GM04504 (cell line): Measurements from ENCODE around the gene SERPINB6.
"Not testable (repeated sequence)": the region's sequence is repeated elsewhere in the genome, so short reads cannot be mapped to it uniquely, and the experiment has no call there.

Source experiments
- DNase-seq: peaks from one replicate; pipeline ENCODE4 v3.0.0-alpha.2; 2012; ENCODE audit warnings: low read depth

The SERPINB6 gene

DNA sequence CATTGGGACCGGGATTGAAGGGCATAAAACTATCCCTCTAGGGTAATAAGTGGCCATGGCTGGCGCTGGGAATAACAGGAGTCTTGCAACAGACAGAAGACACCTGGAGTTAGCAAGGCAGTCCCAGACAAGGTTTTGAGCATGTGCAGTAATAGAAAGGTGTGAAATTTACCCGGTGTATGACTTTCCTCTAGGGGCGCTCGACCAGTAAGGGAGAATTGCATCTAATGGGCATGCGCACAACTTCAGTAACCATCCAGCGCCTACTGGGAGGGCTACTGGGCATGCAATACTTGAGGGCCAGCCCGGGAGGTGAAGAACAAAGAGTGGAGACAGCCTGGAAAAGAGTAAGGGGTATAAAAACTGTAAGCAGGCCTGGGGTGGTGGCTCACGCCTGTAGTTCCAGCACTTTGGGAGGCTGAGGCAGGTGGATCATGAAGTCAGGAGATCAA, 32.7 kb downstream of the SERPINB6 start:
- DNase-seq = no peak

DNA sequence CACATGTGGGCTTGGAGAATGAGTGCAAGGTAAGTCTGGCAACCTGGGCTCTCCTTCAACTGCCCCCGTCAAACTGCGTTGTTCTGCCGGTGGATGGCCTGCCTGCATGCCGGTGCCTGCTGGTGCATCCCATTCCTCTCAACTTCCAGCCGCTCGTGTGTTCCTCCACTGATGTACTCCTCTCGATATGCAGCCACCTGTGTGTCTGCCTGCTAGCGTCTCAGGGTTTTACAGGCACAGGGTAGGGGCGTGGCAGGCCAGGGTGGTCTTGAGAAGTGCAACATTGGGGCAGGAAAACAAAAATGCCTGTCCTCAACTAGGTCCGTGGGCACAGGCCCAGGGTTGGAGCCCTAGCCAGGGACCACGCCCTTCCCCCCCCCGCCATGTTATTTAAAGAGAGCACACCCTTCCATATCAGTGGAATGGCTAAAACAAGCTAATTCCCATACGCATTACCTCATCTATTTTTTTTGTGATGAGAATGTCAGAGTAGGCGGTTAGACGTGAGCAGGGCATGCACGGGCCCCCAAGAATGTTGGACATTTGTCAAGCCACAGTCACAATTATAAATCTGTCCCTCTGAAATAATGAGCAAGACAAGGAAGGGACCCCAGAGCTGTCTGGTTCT, 33.2 kb downstream of the SERPINB6 start:
- DNase-seq = no peak

DNA sequence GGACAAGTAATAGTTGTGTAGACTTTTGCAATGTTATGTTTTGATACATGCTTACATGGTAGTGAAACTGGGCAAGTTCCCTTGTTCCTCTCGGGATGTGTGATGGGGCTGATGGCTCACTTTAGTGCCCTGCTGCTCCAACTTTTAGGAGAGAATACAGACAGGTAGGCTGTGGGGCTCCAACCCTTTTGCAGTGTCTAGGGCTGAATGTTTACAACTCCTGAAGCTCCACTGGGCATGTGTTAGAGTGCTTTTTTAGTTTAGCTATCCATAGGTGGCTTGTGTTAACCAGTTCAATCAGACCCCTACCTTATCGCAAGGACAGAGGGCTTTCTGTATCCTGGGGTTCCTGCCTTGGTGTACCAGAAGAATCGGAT, 33.8 kb downstream of the SERPINB6 start:
- DNase-seq = no peak

DNA sequence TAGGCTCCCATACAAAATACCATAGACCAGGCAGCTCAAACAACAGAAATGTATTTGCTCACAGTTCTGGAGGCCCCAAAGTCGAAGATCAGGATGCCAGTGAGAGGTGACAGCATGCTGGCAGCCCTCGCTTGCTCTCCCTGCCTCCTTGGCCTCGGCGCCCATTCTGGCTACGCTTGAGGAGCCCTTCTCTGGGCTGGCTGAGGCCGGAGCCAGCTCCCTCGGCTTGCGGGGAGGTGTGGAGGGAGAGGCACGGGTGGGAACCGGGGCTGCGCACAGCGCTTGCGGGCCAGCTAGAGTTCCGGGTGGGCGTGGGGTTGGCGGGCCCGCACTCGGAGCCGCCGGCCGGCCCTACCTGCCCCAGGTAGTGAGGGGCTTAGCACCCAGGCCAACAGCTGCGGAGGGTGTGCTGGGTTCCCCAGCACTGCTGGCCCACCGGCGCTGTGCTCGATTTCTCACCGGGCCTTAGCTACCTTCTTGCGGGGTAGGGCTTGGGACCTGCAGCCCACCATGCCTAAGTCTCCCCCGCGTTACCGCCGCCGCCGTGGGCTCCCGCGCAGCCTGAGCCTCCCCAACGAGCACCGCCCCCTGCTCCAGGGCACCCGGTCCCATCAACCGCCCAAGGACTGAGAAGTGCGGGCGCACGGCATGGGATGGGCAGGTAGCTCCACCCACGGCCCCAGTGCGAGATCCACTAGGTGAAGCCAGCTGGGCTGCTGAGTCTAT, 35.6 kb downstream of the SERPINB6 start:
- DNase-seq = no peak

DNA sequence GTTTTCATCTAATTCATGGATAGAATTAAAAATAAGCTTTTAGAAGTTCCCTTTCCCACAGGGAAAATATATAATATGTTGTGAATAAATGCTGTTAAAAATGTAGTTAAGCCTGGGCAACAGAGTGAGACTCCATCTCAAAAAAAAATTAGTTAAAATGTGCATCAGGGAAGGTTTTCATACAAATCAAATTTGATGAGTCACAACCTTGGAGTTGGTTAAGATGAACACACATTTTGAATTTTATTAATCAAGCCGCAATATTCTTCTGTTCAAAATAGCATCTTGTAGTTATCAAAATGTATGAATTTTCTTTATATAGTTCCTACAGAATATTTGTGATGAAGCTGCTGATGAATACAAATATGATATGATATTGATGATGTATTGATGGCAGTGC, 37.3 kb downstream of the SERPINB6 start:
- DNase-seq = no peak

DNA sequence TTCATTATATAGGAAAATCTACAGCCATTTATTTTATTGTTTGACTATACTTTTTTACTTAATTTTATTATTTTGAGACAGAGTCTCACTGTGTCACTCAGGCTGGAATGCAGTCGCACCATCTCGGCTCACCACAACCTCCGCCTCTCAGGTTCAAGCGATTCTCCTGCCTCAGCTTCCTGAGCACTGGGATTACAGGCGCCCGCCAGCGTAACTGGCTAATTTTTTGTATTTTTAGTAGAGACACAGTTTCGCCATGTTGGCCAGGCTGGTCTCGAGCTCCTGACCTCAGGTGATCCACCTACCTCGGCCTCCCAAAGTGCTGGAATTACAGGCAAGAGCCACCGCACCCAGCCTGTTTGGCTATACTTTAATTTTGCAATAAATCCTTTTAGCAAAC, 38.5 kb downstream of the SERPINB6 start:
- DNase-seq = not testable (repeated sequence)

DNA sequence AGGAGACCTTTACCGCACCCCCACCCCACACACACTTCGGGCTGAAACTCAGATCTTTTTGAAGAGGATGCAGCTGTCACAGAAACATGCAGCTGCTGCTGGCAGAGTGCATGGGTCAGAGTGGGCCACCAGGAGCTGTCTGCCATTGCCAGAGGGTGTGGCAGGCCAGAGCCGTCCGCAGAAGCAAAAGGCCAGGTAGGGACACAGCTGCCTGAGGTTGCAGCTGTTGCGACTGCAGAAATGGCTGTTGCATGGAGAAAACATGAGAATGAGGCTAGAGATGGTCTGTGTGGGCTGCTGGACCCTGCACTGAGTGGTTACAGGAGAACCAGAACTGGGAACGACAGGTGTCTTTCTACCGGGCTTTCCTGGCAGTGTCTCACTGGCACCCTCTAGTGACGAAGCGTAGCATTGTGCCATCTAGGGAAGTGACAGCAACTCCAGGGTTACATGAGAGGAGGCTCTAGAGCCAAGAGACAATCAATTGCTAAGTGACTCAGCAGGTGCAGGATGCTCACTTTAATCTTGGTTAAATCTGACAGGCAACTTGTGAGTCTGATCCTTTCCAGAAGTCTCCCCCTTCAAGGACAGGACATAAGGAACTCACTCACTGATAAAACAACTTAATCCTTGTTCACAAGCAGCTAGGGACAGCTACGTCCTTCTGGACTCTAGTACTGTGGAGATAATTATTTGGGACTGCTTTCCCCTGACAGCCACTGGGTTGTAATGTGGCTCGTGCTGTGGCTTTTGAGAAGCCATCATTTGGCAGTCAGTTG, 39.2 kb downstream of the SERPINB6 start:
- DNase-seq = peak; percentile 32

DNA sequence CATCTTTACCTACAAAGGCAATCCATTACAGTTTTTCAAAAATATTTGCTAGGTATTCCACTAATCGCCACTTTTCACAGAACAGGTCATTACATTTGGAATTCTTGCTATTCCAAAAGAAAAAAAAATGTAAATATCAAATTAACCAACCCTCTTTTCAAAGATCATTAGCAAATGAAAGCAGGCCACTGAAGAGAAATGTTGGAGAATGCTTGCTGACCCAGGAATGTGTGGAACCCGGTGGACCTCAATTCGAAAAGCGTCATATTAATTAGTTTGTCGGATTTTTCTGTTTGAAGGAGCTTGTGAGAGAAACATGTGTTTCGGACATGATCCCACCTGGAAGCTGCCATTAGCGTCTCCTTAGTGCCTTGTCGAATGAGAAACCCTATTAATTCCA, 40.3 kb downstream of the SERPINB6 start:
- DNase-seq = no peak

DNA sequence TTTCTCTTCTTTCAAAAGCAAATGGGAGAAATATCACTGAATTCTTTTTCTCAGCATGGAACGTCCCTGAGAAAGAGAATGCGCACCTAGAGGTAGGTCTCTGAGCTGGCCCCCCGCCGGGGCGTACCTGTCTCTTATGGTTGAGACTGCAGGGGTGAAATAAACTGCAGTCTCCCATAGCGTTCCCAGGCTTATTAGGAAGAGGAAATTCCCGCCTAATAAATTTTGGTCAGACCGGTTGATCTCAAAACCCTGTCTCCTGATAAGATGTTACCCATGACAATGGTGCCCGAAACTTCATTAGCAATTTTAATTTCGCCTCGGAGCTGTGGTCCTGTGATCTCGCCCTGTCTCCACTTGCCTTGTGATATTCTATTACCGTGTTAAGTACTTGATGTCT, 43.4 kb downstream of the SERPINB6 start:
- not testable (repeated sequence) for DNase-seq

DNA sequence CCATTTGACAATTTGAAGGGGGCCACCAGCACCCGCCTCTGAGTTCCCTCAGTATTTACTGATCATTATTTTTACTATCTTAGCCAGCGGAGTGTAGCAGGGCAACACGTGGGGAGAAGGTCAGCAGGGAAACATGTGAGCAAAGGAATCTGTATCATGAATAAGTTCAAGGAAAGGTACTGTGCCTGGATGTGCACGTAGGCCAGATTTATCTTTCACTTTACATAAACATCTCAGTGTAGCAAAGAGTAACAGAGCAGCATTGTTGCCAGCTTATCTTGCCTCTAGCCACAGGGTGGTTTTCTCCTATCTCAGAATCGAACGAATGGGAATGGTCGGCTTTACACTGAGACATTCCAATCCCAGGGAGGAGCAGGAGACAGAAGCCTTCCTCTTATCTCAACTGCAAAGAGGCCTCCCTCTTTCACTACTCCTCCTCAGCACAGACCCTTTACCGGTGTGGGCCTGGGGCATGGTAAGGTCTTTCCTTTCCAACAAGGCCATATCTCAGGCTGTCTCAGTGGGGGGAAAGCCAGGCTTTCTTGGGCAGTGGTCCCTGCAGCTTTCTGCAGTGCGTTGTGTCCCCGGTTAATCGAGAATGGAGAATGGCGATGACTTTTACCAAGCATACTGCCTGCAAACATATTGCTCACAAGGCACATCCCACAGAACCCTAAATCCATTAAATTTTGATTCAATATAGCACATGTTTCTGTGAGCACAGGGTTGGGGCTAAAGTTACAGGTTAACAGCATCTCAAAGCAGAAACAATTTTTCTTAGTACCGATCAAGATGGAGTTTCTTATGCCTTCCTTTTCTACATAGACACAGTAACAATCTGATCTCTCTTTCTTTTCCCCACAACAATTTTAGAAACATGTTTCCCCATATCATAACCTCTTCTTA, 45.3 kb downstream of the SERPINB6 start:
- not testable (repeated sequence) for DNase-seq

DNA sequence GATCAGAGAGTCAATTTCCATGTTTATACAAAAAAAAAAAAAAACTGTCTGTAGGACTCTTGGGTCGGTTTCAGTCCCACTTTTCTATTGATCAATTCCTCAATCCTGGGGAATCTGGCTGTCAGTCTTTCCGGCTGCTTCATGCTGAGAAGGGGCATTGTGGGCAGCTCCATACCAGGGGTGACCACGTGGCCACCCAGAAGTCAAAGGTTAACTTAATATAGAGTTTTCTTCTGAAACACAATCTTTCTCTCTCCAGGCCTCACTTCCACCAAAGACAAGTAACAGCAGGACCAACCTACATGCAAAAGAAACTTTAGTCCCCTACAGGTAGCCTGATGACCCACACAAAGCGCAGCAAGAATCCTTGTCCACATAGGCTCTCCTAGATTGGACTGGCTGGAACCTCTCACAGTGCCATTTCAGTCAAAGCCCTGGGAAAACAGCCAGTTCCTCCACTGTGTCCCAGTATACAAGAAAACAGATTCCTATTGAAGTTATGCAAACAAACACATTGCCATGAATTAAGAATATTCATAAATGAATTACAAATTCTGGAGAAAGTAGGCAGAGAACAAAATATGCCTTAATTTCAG, 49.7 kb downstream of the SERPINB6 start:
- no peak for DNase-seq

DNA sequence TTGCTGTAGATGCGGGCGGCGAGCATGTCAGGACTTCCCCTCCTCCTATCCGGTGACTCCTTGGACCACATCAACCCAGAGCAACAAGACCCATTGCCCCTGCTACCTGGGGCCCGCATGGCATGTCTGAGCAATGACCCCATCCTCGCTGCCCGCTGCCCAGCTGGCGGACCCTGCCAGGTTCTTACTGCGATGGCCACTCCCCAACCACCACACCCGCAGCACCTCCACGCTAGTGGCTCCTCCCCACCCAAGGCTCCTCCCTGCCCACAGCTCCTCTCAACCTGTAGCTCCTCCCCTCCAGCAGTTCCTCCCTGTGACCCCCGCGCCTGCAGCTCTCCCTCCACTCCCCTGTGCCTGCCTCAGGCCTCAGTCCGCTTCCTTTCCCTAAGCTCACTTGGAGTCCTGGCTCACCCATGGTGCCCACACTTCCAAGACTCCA, 50.7 kb downstream of the SERPINB6 start:
- DNase-seq = no peak

DNA sequence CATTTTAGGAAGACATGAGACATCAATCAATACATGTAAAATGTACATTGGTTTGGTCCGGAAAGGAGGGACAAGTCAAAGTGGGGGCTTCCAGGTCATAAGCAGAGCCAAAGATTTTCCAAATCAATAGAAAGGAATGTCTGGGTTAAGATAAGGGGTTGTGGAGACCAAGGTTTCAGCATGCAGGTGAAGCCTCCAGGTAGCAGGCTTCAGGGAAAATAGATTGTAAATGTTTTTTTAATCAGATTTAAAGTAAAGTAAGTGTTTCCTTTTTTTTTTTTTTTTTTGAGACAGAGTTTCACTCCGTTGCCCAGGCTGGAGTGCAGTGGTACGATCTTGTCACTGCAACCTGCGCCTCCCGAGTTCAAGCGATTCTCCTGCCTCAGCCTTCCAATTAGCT, 51.5 kb downstream of the SERPINB6 start:
- DNase-seq = no peak

DNA sequence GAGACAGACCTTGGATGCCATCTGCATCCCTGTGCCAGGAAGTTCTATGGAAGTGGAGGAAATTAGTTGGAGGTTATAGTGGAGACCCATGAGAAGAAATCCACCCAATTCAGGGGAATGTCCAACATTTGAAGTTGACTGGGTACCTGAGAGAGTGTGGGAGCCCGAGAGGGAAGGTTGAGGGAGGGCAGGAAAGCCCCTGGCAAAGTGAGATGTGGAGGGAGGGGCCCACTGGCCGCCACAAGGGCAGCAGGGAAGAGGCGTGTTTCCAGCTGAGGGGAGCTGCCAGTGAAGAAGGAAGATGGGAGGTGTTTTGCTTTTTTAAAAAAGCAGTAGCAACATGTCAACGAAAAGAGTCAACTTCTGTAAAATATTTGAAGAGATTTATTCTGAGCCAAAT, 52.0 kb downstream of the SERPINB6 start:
- DNase-seq = no peak

DNA sequence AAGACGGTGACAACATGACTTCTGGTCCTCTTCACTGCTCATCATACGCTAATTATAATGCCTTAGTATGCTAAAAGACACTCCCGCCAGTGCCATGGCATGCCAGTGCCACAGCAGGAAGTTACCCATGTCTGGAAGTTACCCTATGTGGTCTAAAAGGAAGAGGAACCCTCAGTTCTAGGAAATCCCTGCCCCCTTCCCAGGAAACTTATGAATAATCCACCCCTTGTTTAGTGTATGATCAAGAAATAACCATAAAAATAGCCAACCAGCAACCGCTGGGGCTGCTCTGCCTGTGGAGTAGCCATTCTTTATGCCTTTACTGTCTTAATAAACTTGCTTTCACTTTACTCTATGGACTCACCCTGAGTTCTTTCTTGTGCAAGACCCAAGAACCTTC, 52.4 kb downstream of the SERPINB6 start:
- DNase-seq = no peak

DNA sequence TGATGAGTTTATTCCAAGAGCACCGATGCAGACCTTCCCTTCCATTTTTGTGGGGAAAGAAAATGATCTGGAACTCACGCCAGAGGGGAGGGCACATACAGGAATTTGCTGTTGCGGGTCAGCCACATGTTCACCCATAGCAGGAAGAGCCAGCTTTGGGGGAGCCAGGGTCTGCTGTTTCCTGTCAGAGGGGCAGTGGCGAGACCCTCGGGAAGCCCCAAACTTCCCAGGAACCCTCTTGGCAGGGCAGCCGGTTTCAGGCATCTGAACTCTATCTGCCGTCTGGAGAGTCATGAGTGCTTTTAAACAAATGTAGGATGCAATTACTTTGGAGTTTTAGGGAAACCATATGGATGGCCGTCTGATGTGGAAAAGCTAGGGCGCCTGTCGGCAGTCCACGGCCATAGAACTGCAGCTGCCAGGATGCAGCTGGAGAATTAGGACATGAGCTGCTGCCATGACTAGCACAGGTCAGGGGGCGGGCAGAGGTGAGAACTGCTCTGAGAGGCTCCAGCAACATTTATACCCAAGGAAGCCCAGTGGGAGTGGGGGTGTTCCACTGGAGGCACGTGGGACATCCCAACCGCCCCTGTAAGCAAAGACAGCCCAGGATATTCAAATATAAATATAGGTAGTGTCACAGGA, 53.4 kb downstream of the SERPINB6 start:
- no peak for DNase-seq

DNA sequence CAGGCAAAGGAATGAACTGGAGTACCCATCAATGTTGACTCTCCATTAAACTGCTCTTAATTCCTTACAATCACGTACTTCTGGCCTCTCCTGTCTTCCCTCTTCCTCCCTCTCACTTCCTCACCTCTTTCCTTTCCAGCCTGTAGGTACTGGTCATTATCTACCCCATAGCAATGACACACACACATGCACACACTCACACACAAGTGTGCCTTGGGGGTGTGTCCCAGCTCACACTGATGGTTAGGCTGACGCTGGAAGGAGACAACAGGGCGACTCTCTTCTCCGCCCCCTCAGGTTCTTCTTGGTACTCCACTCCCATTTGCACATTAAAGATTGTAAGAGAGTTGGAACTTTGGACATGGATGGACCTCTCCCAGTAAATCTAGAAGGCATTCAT, 54.3 kb downstream of the SERPINB6 start:
- DNase-seq = no peak

DNA sequence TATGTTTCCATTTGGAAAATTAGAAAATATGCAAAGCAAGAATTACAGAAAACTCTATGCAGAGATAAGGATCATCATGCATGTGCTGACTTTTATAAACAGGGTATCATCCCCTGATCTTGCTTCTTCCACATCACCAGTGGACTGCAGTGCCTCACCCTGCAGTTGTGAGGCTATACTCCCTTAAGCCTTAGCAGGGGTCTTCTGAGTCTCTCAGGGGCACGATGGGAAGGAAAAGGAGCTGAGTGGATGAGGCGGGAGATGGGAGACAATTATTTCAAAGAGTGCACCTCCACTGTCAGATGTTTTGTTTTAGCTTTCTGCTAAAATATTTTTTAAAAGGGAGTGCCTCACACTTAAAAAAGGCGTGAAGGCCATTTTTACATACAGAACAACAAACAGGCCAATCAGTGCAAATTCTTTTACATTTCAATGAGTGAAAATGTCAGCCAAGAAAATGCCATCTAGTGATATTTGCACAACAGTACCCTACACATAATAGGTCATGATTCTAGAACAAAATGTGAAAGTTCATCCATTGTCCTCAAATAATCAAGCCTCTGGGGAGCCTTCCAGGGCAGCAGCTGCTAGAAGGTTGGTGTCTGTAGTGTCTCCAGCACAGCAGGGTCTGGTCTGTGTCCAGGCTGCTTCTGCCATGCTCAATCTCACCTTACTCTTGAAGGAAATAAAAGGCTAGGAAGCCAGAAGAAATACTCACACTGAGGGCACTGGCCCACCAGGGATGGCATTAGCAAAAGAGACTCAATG, 55.0 kb downstream of the SERPINB6 start:
- DNase-seq = no peak

DNA sequence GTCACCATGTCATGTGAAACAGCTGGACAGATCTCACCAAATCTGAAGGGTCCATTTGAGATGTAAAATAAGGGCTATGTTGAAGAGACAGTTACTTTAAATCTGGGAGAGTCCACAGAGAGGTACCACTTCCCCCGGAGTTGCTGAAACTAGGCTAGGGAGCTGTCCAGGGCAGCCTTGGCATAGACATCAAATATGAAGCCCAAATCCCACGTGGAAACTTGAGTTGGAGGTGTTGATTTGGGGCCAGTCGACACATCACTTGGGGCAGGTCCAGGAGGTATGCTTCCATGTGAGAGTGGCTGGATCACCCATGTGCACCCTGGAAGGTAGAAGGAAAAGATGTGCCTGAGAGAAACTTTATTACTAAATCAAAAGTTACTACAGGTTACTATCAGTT, 56.2 kb downstream of the SERPINB6 start:
- DNase-seq = no peak

DNA sequence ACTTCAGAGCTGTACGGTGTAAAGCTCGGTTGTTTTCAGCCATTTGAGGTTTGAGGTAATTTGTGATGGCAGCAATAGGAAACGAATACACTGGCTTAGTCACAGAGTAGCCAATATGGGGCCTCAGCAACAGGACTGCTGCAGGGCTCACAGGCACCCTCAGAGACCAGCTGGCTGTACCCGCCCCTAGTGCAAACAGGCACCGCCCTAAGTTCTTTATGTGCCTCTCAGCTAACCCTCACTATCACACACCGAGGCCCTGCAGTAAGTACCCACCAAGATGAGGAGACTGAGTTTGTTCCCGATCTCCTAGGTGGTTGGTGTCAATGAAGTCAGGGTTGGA, 57.1 kb downstream of the SERPINB6 start:
- no peak for DNase-seq
